ENCODE data around the gene UBAP2. TPM values are rescaled to one million over a fixed set of nuclear protein-coding genes. Genes with fewer than 3 reads are reported as not detected.

The UBAP2 gene
- total RNA-seq, 1 experiment from 2014 or later = 60.8 TPM

DNA sequence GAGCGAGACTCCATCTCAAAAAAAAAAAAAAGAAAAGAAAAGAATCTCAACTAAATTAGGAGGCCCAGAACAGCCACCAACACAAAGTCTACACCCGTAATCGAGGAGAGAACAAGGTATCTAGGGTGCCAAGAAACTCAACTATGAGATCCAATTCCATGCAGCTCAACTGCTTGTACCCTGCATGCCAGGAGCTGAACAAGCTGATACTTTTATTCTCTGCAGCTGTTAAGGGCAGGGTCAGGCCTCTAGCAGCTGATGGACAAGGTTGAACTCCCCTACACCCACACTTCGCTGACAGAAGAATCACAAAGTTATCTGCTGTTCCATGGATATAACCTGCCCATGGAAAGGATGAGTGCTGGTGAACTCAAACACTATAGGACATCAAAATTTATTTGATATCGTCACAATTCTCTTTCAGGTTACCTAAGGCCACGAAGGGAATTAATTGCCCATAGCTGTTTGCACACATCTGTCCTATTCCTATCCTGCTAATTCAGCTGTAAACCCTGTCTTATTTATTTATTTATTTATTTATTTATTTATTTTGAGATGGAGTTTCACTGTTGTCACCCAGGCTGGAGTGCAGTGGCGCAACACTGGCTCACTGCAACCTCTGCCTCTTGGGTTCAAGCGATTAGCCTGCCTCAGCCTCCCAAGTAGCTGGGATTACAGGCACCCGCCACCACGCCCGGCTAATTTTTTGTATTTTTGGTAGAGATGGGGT, 20.7 kb downstream of the UBAP2 start:
- H3K27ac ChIP-seq (ENCODE audit: insufficient read length, low read depth, low read length) = no peak overlapping the region
- H3K4me1 Mint-ChIP-seq = no peaks in the 10 kb centered on the region

More for the DNA sequence above, 20.7 kb downstream of the UBAP2 start:
- Histone ChIP-seq H3K4me1 (ENCODE audit: insufficient read depth, low read length) (no peaks in the 10 kb centered on the region), H3K9me3 (ENCODE audit: control insufficient read depth, low read depth, low read length) (no peaks in the 10 kb centered on the region), H4K91ac (ENCODE audit: insufficient read length, low read depth, low read length) (no peak overlapping the region), H3K79me1 (ENCODE audit: insufficient read depth, low read depth, low read length, poor library complexity, severe bottlenecking) (peaks cover 12% of the 10 kb centered on the region), H2AFZ (ENCODE audit: low read length) (no peak overlapping the region), H3K18ac (ENCODE audit: insufficient read length, low read depth, low read length) (no peak overlapping the region), H3K23me2 (ENCODE audit: insufficient read length, low read depth, low read length, poor library complexity, severe bottlenecking) (no peaks in the 10 kb centered on the region), H3T11ph (ENCODE audit: low read length) (no peak overlapping the region), H2BK120ac (ENCODE audit: low read depth, low read length, poor library complexity, severe bottlenecking) (no peak overlapping the region), H3K56ac (ENCODE audit: insufficient read length, low read depth, low read length) (no peak overlapping the region), H3K14ac (ENCODE audit: insufficient read depth, low read length) (no peak overlapping the region), H3K79me2 (ENCODE audit: insufficient read depth, low read length) (peaks cover 33% of the 10 kb centered on the region; the same call in 1 of the 2 replicates), H2BK20ac (ENCODE audit: low read depth, low read length, poor library complexity, severe bottlenecking) (no peak overlapping the region), H2BK5ac (ENCODE audit: insufficient read length, low read length) (no peak overlapping the region), H3K4ac (ENCODE audit: low read depth, low read length) (no peak overlapping the region), H3K27me3 (ENCODE audit: insufficient read depth, low read length) (no peaks in the 10 kb centered on the region), H2BK12ac (ENCODE audit: insufficient read length, low read depth, low read length) (no peak overlapping the region), H3K4me2 (ENCODE audit: insufficient read depth, insufficient read length, low read length) (no peak overlapping the region), H4K20me1 (ENCODE audit: control insufficient read depth, insufficient read depth, insufficient read length) (no peaks in the 10 kb centered on the region), H4K8ac (replicated peaks; ENCODE audit: insufficient read length, low read depth, low read length) (no peak overlapping the region), H2AK5ac (ENCODE audit: insufficient read length, low read length) (no peak overlapping the region), H2BK15ac (ENCODE audit: low read depth, low read length) (no peak overlapping the region), H3K23ac (ENCODE audit: insufficient read length, low read depth, low read length) (no peak overlapping the region), H4K5ac (ENCODE audit: insufficient read length, low read depth, low read length) (no peak overlapping the region), H3K9ac (ENCODE audit: extremely low read depth, insufficient read length, low read length) (no peak overlapping the region)
- H3K36me3 Mint-ChIP-seq (ENCODE audit: insufficient read depth in 1 of 3, low read depth in 3 of 3) = peaks cover 3 to 22% (median 18%) of the 10 kb centered on the region in 3 experiments; a peak in 4 of 7 replicates
- H3K9me3 Mint-ChIP-seq = no peaks in the 10 kb centered on the region
- no peak for DNase-seq
- no peak overlapping the region for H3K4me3 Mint-ChIP-seq
- no peaks in the 10 kb centered on the region for H3K27me3 Mint-ChIP-seq (ENCODE audit: low read depth)
- H3K27ac Mint-ChIP-seq = no peak overlapping the region; a peak in 1 of 7 replicates
- TF ChIP-seq, protein P1, sequence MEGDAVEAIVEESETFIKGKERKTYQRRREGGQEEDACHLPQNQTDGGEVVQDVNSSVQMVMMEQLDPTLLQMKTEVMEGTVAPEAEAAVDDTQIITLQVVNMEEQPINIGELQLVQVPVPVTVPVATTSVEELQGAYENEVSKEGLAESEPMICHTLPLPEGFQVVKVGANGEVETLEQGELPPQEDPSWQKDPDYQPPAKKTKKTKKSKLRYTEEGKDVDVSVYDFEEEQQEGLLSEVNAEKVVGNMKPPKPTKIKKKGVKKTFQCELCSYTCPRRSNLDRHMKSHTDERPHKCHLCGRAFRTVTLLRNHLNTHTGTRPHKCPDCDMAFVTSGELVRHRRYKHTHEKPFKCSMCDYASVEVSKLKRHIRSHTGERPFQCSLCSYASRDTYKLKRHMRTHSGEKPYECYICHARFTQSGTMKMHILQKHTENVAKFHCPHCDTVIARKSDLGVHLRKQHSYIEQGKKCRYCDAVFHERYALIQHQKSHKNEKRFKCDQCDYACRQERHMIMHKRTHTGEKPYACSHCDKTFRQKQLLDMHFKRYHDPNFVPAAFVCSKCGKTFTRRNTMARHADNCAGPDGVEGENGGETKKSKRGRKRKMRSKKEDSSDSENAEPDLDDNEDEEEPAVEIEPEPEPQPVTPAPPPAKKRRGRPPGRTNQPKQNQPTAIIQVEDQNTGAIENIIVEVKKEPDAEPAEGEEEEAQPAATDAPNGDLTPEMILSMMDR (conservative IDR thresholded peaks at IDR 0.05) = no peak
- WGBS (ENCODE audit: extremely low coverage, insufficient read length, low lambda C conversion rate) = no CpG with 5 or more reads among the region's 11 CpGs

Data from H9 (cell line).